Memory B cell (primary cell): Measurements from ENCODE around the gene GFPT1.

Source experiments
- ATAC-seq: fragments of 150-1000 bp; cut with Tn5 transposase; 2 replicates; pipeline ENCODE4 v1.10.0; 2021; ENCODE audit warnings: low read depth, mild to moderate bottlenecking, moderate library complexity
- DNase-seq, 2 donors: peaks; one replicate each; pipeline ENCODE4 v3.0.0; 2022; ENCODE audit warnings: low spot score in 2 of 2
- H3K27ac Mint-ChIP-seq: one replicate; pipeline ENCODE4 v1.8.0; 2022; ENCODE audit warnings: mild to moderate bottlenecking, moderate library complexity, mixed read lengths
- H3K27me3 Mint-ChIP-seq: one replicate; pipeline ENCODE4 v1.8.0; 2022; ENCODE audit warnings: mixed read lengths
- H3K36me3 Mint-ChIP-seq: one replicate; pipeline ENCODE4 v1.8.0; 2022; ENCODE audit warnings: mild to moderate bottlenecking, mixed read lengths
- H3K4me1 Mint-ChIP-seq: one replicate; pipeline ENCODE4 v1.8.0; 2022; ENCODE audit warnings: mixed read lengths
- H3K4me3 Mint-ChIP-seq: one replicate; pipeline ENCODE4 v1.8.0; 2022; ENCODE audit warnings: mild to moderate bottlenecking, moderate library complexity, mixed read lengths
- H3K9me3 Mint-ChIP-seq: one replicate; pipeline ENCODE4 v1.8.0; 2022; ENCODE audit warnings: mixed read lengths

The GFPT1 gene

DNA sequence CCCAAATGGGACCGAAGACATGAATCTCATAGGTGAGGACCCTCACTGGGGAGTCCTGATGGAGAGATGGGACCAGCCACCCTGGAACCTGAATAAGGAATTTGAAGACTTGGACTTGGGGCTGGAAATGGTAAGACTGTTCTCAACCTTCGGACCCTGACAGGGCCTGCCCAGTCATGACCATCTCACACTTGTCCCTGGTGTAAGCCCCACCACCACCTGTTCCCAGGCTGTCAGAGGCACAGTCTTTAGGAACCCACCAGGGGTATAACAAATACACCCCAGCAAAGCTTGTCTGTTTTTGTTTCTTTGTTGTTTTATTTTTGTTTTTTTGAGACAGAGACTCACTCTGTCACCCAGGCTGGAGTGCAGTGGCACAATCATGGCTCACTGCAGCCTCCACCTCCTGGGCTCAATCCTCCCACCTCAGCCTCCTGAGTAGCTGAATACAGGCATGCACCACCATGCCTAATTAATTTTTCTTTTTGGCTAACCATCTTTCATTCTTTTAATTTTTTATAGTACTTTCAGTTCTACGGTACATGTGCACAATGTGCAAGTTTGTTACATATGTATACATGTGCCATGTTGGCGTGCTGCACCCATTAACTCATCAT lies 106.1 kb downstream of the GFPT1 start:
- Mint-ChIP-seq H3K27me3 (peaks cover 10% of the 10 kb centered on the region), H3K36me3 (no peaks in the 10 kb centered on the region), H3K4me3 (no peak overlapping the region)

GRCh38 chr2:69279931-69280681 lies 106.9 kb downstream of the GFPT1 start:
- H3K9me3 Mint-ChIP-seq: no peaks in the 10 kb centered on the region

More for the DNA sequence above, 106.1 kb downstream of the GFPT1 start:
- H3K9me3 Mint-ChIP-seq: no peaks in the 10 kb centered on the region
- no peaks in the 10 kb centered on the region for H3K4me1 Mint-ChIP-seq
- no peak overlapping the region for H3K27ac Mint-ChIP-seq
- ATAC-seq: no peak
- DNase-seq: no peak

DNA sequence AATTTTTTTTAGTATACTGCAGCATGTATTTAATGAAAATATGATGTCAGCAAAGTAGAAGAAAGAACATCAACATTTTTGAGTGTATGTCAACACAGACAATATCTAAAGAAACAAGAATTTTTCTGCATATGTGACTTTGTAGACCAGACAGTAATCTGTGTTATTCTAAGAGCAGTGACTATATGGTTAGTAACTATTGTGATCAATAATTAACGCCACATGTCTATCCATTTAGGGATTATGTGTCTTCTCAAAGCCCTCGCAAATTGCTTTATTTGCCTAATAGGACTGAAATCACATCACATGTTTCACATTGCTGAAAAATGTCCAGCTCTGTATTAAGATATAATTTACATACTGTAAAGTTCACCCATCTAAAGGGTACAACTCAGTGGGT lies 107.8 kb downstream of the GFPT1 start:
- Mint-ChIP-seq H3K4me3 (no peak overlapping the region), H3K27ac (no peak overlapping the region), H3K27me3 (peaks cover 16% of the 10 kb centered on the region), H3K36me3 (no peaks in the 10 kb centered on the region), H3K4me1 (no peaks in the 10 kb centered on the region), H3K9me3 (no peaks in the 10 kb centered on the region)
- ATAC-seq: no peak
- no peak for DNase-seq

More at GRCh38 chr2:69279931-69280681, 106.9 kb downstream of the GFPT1 start:
- H3K27me3 Mint-ChIP-seq: peaks cover 14% of the 10 kb centered on the region
- H3K4me1 Mint-ChIP-seq: no peaks in the 10 kb centered on the region
- ATAC-seq: no peak
- DNase-seq: no peak
- H3K27ac Mint-ChIP-seq: no peak overlapping the region
- no peak overlapping the region for H3K4me3 Mint-ChIP-seq
- H3K36me3 Mint-ChIP-seq: no peaks in the 10 kb centered on the region

DNA sequence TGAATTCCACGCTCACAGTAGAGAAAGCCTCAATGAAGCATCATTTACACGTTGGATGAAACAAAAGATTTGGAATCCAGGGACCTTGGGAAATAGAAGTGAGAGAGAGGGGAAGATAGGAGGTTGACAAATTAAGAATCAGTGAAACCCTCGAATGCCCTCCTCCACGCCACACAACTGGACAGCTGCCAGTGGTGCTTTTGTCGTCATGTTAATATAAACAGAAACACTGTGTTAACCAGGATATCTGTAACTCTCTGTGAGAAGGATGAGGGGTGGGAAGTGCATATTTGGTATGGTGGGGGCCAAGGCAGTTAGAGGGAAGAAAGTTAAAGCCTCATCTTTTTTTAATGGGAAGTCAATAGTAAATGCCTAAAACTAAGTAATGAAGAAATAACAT lies 108.7 kb downstream of the GFPT1 start:
- H3K27ac Mint-ChIP-seq: no peak overlapping the region
- H3K36me3 Mint-ChIP-seq: no peaks in the 10 kb centered on the region
- no peaks in the 10 kb centered on the region for H3K9me3 Mint-ChIP-seq
- H3K4me1 Mint-ChIP-seq: no peaks in the 10 kb centered on the region
- peaks cover 20% of the 10 kb centered on the region for H3K27me3 Mint-ChIP-seq
- no peak overlapping the region for H3K4me3 Mint-ChIP-seq
- no peak for DNase-seq
- ATAC-seq: no peak

- ATAC-seq: no peak
- H3K36me3 Mint-ChIP-seq: no peaks in the 10 kb centered on the region
- peaks cover 25% of the 10 kb centered on the region for H3K27me3 Mint-ChIP-seq
- no peaks in the 10 kb centered on the region for H3K9me3 Mint-ChIP-seq
- no peak for DNase-seq
- H3K4me3 Mint-ChIP-seq: no peak overlapping the region
- no peaks in the 10 kb centered on the region for H3K4me1 Mint-ChIP-seq
- no peak overlapping the region for H3K27ac Mint-ChIP-seq
Observed at GRCh38 chr2:69275490-69275889, 111.5 kb downstream of the GFPT1 start.

GRCh38 chr2:69272803-69273471 lies 114.1 kb downstream of the GFPT1 start:
- Mint-ChIP-seq H3K4me3 (no peak overlapping the region), H3K9me3 (no peaks in the 10 kb centered on the region), H3K36me3 (no peaks in the 10 kb centered on the region), H3K27ac (no peak overlapping the region), H3K4me1 (no peaks in the 10 kb centered on the region), H3K27me3 (peaks cover 24% of the 10 kb centered on the region)
- DNase-seq (no peak), ATAC-seq (no peak)

DNA sequence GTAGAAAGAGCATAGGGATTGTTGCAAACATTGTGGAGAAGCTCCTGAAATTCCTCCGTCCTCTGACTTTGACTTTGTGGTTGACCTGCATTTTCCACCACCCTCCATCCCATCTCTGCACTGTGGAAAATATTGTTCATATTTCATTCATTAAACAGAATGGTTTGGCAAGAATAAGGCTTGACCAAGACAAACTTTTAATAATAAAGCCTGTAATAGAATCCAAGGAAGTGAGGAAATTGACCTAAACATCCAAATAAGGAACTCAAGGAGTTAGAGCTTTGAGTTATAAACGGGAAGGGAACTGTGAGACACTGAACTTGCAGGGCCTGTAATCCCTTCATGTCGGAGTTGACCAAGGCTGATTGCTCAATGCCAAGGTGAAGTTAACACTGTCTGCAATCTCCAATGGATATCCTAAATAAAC lies 115.2 kb downstream of the GFPT1 start:
- no peak for ATAC-seq
- no peak for DNase-seq
- H3K36me3 Mint-ChIP-seq: no peaks in the 10 kb centered on the region
- H3K27me3 Mint-ChIP-seq: peaks cover 21% of the 10 kb centered on the region
- no peak overlapping the region for H3K4me3 Mint-ChIP-seq
- H3K4me1 Mint-ChIP-seq: no peaks in the 10 kb centered on the region
- H3K9me3 Mint-ChIP-seq: no peaks in the 10 kb centered on the region
- H3K27ac Mint-ChIP-seq: no peak overlapping the region
